H1 (cell line): ENCODE measurements around the gene PLGLB2. TPM values are rescaled to one million over a fixed set of nuclear protein-coding genes. Genes with fewer than 3 reads are reported as not detected.
"Not testable (repeated sequence)": the region's sequence is repeated elsewhere in the genome, so short reads cannot be mapped to it uniquely, and the experiment has no call there.

Experiments
- CTCF ChIA-PET: fragments of 300-600 bp; sonication (Branson Sonifier 250); formaldehyde crosslinking; loops from one replicate; lab custom pipeline; 2021; ENCODE audit not compliant: partially characterized antibody; lab: Charles Lee
- POLR2A ChIA-PET: fragments of 300-600 bp; sonication (Branson Sonifier 250); formaldehyde crosslinking; loops from one replicate; lab custom pipeline; 2021; ENCODE audit warnings: inconsistent platforms; ENCODE audit not compliant: partially characterized antibody; lab: Charles Lee
- DNase-seq, 2 experiments: peaks; one replicate each; pipeline versions ENCODE4 v3.0.0 to v3.0.0-alpha.2; 2010 to 2022; ENCODE audit warnings: low spot score in 2 of 2, low read depth in 1 of 2, mixed read lengths in 1 of 2
- FAIRE-seq: peaks from 2 replicates; lab custom pipeline; 2011; peaks lifted over from hg19 to GRCh38; lab: Jason Lieb, UNC
- H2AFZ ChIP-seq: 2 replicates; pipeline ENCODE4 v1.8.1; 2012; ENCODE audit warnings: low read length, inconsistent platforms
- H2AK5ac ChIP-seq: 2 replicates; pipeline ENCODE4 v1.6.1; 2013; ENCODE audit warnings: low read depth, low read length
- H2BK120ac ChIP-seq: replicated peaks from 2 replicates; pipeline ENCODE3; 2013; ENCODE audit warnings: low read depth, low read length, inconsistent platforms
- H2BK12ac ChIP-seq: 2 replicates; pipeline ENCODE4 v1.6.1; 2013; ENCODE audit warnings: low read depth, low read length
- H2BK15ac ChIP-seq: 2 replicates; pipeline ENCODE4 v1.6.1; 2013; ENCODE audit warnings: low read length
- H2BK20ac ChIP-seq: 2 replicates; pipeline ENCODE4 v1.6.1; 2013; ENCODE audit warnings: low read length
- H2BK5ac ChIP-seq: 2 replicates; pipeline ENCODE4 v1.6.1; 2013; ENCODE audit warnings: low read depth, low read length
- H3K14ac ChIP-seq: 2 replicates; pipeline ENCODE4 v1.6.1; 2013; ENCODE audit warnings: inconsistent platforms; ENCODE audit not compliant: insufficient read length
- H3K18ac ChIP-seq: 2 replicates; pipeline ENCODE4 v1.6.1; 2013; ENCODE audit warnings: low read length; ENCODE audit errors: extremely low read depth
- H3K23ac ChIP-seq: 2 replicates; pipeline ENCODE4 v1.6.1; 2013; ENCODE audit warnings: inconsistent platforms; ENCODE audit not compliant: insufficient read length
- H3K23me2 ChIP-seq: 2 replicates; pipeline ENCODE4 v1.6.1; 2013; ENCODE audit warnings: low read depth, low read length
- H3K27ac ChIP-seq: 2 replicates; pipeline ENCODE4 v1.6.1; 2011; ENCODE audit warnings: low read depth, low read length, inconsistent platforms
- H3K27me3 ChIP-seq, 4 experiments: replicated peaks in 1 of 4; 1 replicate in 1 of 4; 2 replicates in 3 of 4; pipeline versions ENCODE4 v1.6.1 to v1.8.1; 2011 to 2013; ENCODE audit warnings: low read length in 3 of 4, mild to moderate bottlenecking in 3 of 4, inconsistent platforms in 2 of 4, mixed read lengths in 2 of 4, moderate library complexity in 1 of 4; ENCODE audit not compliant: control insufficient read depth in 3 of 4, insufficient read depth in 3 of 4; ENCODE audit errors: extremely low read depth in 1 of 4
- H3K36me3 ChIP-seq, 4 experiments: 2 replicates each; pipeline versions ENCODE4 v1.6.1 to v1.8.1; 2011 to 2013; ENCODE audit warnings: mild to moderate bottlenecking in 4 of 4, low read length in 3 of 4, moderate library complexity in 2 of 4, control low read depth in 1 of 4, inconsistent platforms in 1 of 4; ENCODE audit not compliant: insufficient read depth in 4 of 4, control insufficient read depth in 2 of 4
- H3K4ac ChIP-seq: replicated peaks from 2 replicates; pipeline ENCODE3; 2013; ENCODE audit warnings: low read length, low read depth, mixed read lengths, inconsistent platforms; ENCODE audit not compliant: insufficient read length
- H3K4me1 ChIP-seq, 4 experiments: replicated peaks in 1 of 4; 1 replicate in 1 of 4; 2 replicates in 3 of 4; pipeline versions ENCODE4 v1.6.1 to v1.8.1; 2011 to 2013; ENCODE audit warnings: low read length in 3 of 4, inconsistent platforms in 2 of 4, mixed read lengths in 1 of 4; ENCODE audit not compliant: insufficient read depth in 4 of 4, control insufficient read depth in 3 of 4
- H3K4me2 ChIP-seq, 2 experiments: 2 replicates each; pipeline versions ENCODE4 v1.6.1 to v1.8.1; 2011 to 2013; ENCODE audit warnings: low read depth in 2 of 2, low read length in 2 of 2, control low read depth in 1 of 2, inconsistent platforms in 1 of 2, mild to moderate bottlenecking in 1 of 2; ENCODE audit not compliant: insufficient read depth in 1 of 2
- H3K4me3 ChIP-seq, 4 experiments: fragments of 200-600, 300-600 bp in 1 of 4; sonication (generic), shearing (Covaris generic), sonication (Bioruptor Twin) in 1 of 4; 2 replicates each; pipeline versions ENCODE4 v1.5.1 to v1.8.1; 2011 to 2016; ENCODE audit warnings: low read length in 4 of 4, low read depth in 3 of 4, control low read depth in 2 of 4, inconsistent platforms in 2 of 4, mild to moderate bottlenecking in 2 of 4, mixed read lengths in 1 of 4, moderate library complexity in 1 of 4; ENCODE audit not compliant: insufficient read depth in 2 of 4; ENCODE audit errors: extremely low read depth in 1 of 4
- H3K56ac ChIP-seq: replicated peaks from 2 replicates; pipeline ENCODE3; 2013; ENCODE audit warnings: low read depth, mild to moderate bottlenecking, mixed read lengths, low read length, inconsistent platforms; ENCODE audit not compliant: insufficient read length
- H3K79me1 ChIP-seq: 2 replicates; pipeline ENCODE4 v1.6.1; 2013; ENCODE audit warnings: low read depth, low read length, control low read depth
- H3K79me2 ChIP-seq, 2 experiments: 2 replicates each; pipeline versions ENCODE4 v1.6.1 to v1.8.1; 2012 to 2013; ENCODE audit warnings: low read length in 2 of 2, mild to moderate bottlenecking in 2 of 2, inconsistent platforms in 1 of 2; ENCODE audit not compliant: insufficient read depth in 2 of 2, control insufficient read depth in 1 of 2
- H3K9ac ChIP-seq, 4 experiments: replicated peaks in 1 of 4; 1 replicate in 1 of 4; 2 replicates in 3 of 4; pipeline versions ENCODE4 v1.6.1 to v1.8.1; 2011 to 2013; ENCODE audit warnings: low read depth in 3 of 4, low read length in 3 of 4, control low read depth in 2 of 4, mild to moderate bottlenecking in 2 of 4, moderate library complexity in 2 of 4, inconsistent platforms in 1 of 4; ENCODE audit errors: extremely low read depth in 1 of 4
- H3K9me3 ChIP-seq, 2 experiments: 2 replicates each; pipeline versions ENCODE4 v1.6.1 to v1.8.1; 2012 to 2013; ENCODE audit warnings: mild to moderate bottlenecking in 2 of 2, moderate library complexity in 2 of 2, control low read depth in 1 of 2, inconsistent platforms in 1 of 2, low read depth in 1 of 2, low read length in 1 of 2, mixed read lengths in 1 of 2; ENCODE audit not compliant: insufficient read depth in 2 of 2
- H4K20me1 ChIP-seq, 2 experiments: replicated peaks in 1 of 2; 2 replicates each; pipeline versions ENCODE3 to v1.8.1; 2011 to 2013; ENCODE audit warnings: inconsistent platforms in 2 of 2, low read length in 2 of 2, mild to moderate bottlenecking in 1 of 2; ENCODE audit not compliant: insufficient read depth in 2 of 2, control insufficient read depth in 1 of 2
- H4K5ac ChIP-seq: 2 replicates; pipeline ENCODE4 v1.6.1; 2013; ENCODE audit warnings: low read length, low read depth, mixed read lengths, inconsistent platforms; ENCODE audit not compliant: insufficient read length
- H4K8ac ChIP-seq: 2 replicates; pipeline ENCODE4 v1.8.0; 2013; ENCODE audit warnings: mild to moderate bottlenecking, moderate library complexity, low read length, inconsistent platforms; ENCODE audit not compliant: insufficient read depth; ENCODE audit errors: extremely low read depth
- H4K91ac ChIP-seq: replicated peaks from 2 replicates; pipeline ENCODE3; 2013; ENCODE audit warnings: low read length, mixed read lengths, inconsistent platforms; ENCODE audit not compliant: insufficient read length
- WGBS, 2 experiments: shearing (Covaris generic) in 1 of 2; methylation state at CpG; one replicate each; pipeline versions ENCODE4 v1.1.6 to v1.1.7; 2013 to 2015; ENCODE audit warnings: low lambda C conversion rate in 2 of 2, mixed read lengths in 2 of 2, inconsistent platforms in 1 of 2, low coverage in 1 of 2, missing lambda C conversion rate in 1 of 2; ENCODE audit not compliant: insufficient replicate concordance in 2 of 2, insufficient coverage in 1 of 2, insufficient read length in 1 of 2; ENCODE audit errors: extremely low coverage in 1 of 2, missing lambda C conversion rate in 1 of 2; 5-methylcytosine and 5-hydroxymethylcytosine counted together
- polyA plus RNA-seq, 7 experiments: library from polyadenylated mRNA; depleted of rRNA in 3 of 7; stranded (reverse) in 5 of 7; unstranded in 2 of 7; fragments of >200 nt in 5 of 7; fragments of 200-250 nt in 2 of 7; gene quantifications; 1 replicate in 5 of 7; 2 replicates in 1 of 7; 4 replicates in 1 of 7; pipeline versions ENCODE4 v1.2.1 to v1.2.3, GENCODE V29; 2011 to 2013; ENCODE audit warnings: missing spikeins in 2 of 7, mixed read lengths in 2 of 7
- total RNA-seq: library from RNA; stranded (reverse); fragmentation: NEBNext Ultra II Directional; extraction: Animal tissue kit (Norgen Biotek cat#: 25700); gene quantifications from 2 replicates; pipeline ENCODE4 v1.2.1, GENCODE V29; 2021

The PLGLB2 gene
- total and polyA plus RNA-seq, 2 of the 8 experiments (the other 6 are each of a cell fraction or from before 2014, with no cell fraction given) = 0.14 TPM; not detected in 1

DNA sequence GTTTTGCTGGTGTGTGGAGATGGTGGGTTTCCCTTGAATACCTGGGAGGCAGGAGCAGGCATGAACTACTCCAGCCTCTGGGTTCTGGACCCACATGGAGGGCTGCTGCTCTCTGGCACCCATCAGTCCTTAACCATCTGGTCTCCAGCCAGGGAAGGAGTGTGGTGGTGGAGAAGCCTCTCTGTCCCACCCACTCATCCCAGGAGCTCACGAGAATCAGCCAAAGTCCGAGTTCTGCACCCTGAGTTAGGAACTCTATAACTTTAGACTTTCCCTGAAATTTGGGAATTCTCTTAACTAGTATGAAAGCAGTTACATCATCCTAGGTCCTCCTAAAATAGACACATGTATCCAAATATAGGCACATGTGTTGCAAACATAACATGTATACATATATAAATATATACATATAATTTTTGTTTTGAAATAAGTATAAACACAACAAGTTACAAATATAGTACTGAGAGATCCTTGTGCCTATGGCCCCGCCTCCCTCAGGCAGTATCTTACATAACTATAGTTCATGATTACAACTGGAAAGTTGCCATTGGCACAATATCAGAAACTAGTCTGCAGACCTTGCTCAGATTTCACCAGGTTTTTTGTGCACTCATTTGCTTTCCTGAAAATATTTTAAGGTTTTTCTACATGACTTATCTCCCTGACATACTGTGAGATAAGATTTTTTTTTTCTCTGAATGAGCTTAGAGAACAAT, 5.3 kb upstream of the PLGLB2 start:
- H4K8ac ChIP-seq, H3K4me1 ChIP-seq, H2AK5ac ChIP-seq, H3K79me2 ChIP-seq, H2BK20ac ChIP-seq, H3K4me2 ChIP-seq, H3K56ac ChIP-seq, DNase-seq, H2BK15ac ChIP-seq, H4K5ac ChIP-seq, CTCF ChIA-PET, H3K23ac ChIP-seq, H4K91ac ChIP-seq, H3K9ac ChIP-seq, H2BK5ac ChIP-seq, H3K79me1 ChIP-seq, POLR2A ChIA-PET, H3K14ac ChIP-seq, H3K36me3 ChIP-seq, H2BK12ac ChIP-seq, H3K23me2 ChIP-seq, H3K27ac ChIP-seq, H4K20me1 ChIP-seq, H3K4me3 ChIP-seq, H2AFZ ChIP-seq, H3K4ac ChIP-seq, H3K9me3 ChIP-seq, H3K18ac ChIP-seq, H3K27me3 ChIP-seq, FAIRE-seq, H2BK120ac ChIP-seq: not testable (repeated sequence)
- no CpG with 5 or more reads among the region's 3 CpGs for WGBS, 2 experiments

DNA sequence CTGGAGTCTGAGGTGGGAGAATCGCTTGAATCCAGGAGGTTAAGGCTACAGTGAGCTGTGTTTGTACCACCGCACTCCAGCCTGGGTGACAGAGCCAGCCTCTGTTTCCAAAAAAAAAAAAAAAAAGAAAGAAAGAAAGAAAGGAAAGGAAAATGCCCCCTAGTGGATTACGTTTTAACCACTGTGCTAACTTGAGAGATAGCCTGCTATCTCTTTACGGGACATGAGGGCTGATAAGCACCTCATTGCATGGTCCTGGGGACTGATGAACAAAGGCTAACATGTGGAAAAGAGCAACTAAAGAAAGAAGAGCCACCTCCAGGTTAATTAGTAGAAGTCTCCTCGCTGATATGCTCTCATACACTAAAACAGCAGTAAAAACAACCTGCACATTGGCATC, 4.2 kb upstream of the PLGLB2 start:
- DNase-seq, H4K5ac ChIP-seq, H3K4me2 ChIP-seq, H3K4me3 ChIP-seq, H4K91ac ChIP-seq, H4K8ac ChIP-seq, POLR2A ChIA-PET, H4K20me1 ChIP-seq, H3K56ac ChIP-seq, H2BK20ac ChIP-seq, H3K27me3 ChIP-seq, H2BK15ac ChIP-seq, FAIRE-seq, H3K79me2 ChIP-seq, H2AK5ac ChIP-seq, H2BK120ac ChIP-seq, H3K4me1 ChIP-seq, H3K4ac ChIP-seq, H3K36me3 ChIP-seq, H3K18ac ChIP-seq, H3K79me1 ChIP-seq, H3K9ac ChIP-seq, H3K23ac ChIP-seq, H2BK12ac ChIP-seq, H3K23me2 ChIP-seq, H3K14ac ChIP-seq, H3K27ac ChIP-seq, H2AFZ ChIP-seq, H3K9me3 ChIP-seq, H2BK5ac ChIP-seq, CTCF ChIA-PET: not testable (repeated sequence)
- no CpG with 5 or more reads among the region's 5 CpGs for WGBS, 2 experiments
